Smooth muscle cell (in vitro differentiated cells): ENCODE measurements around the gene NAT8L. TPM values are rescaled to one million over a fixed set of nuclear protein-coding genes. Genes with fewer than 3 reads are reported as not detected.

ENCODE experiments used
- DNase-seq: peaks from one replicate; lab custom pipeline; 2025; ENCODE audit not compliant: unreplicated experiment; lab: John Stamatoyannopoulos, UW
- H2AFZ ChIP-seq: fragments of 200-600 bp; sonication (generic); 2 replicates; pipeline ENCODE4 v1.6.0; 2016; ENCODE audit warnings: antibody characterized with exemption, low read depth, mild to moderate bottlenecking
- H3F3A ChIP-seq: fragments of 200-600 bp; sonication (generic); 2 replicates; pipeline ENCODE4 v1.6.0; 2017; ENCODE audit warnings: antibody characterized with exemption, low read depth
- H3K27ac ChIP-seq: fragments of 200-600 bp; sonication (generic); 2 replicates; pipeline ENCODE4 v1.5.1; 2016; ENCODE audit warnings: low read depth, mild to moderate bottlenecking
- H3K27me3 ChIP-seq: fragments of 200-600 bp; sonication (generic); 2 replicates; pipeline ENCODE4 v1.6.1; 2016; ENCODE audit warnings: low read depth, mild to moderate bottlenecking
- H3K36me3 ChIP-seq: fragments of 200-600 bp; sonication (generic); 2 replicates; pipeline ENCODE4 v1.5.1; 2016; ENCODE audit warnings: low read depth
- H3K4me1 ChIP-seq: fragments of 200-600 bp; sonication (generic); 2 replicates; pipeline ENCODE4 v1.5.1; 2016; ENCODE audit warnings: low read depth
- H3K4me2 ChIP-seq: fragments of 200-600 bp; sonication (generic); 2 replicates; pipeline ENCODE4 v1.6.0; 2016; ENCODE audit warnings: mild to moderate bottlenecking
- H3K4me3 ChIP-seq: fragments of 200-600 bp; sonication (generic); 2 replicates; pipeline ENCODE4 v1.5.1; 2016; ENCODE audit warnings: mild to moderate bottlenecking
- H3K79me2 ChIP-seq: fragments of 200-600 bp; sonication (generic); 2 replicates; pipeline ENCODE4 v1.6.0; 2016; ENCODE audit warnings: low read depth, mild to moderate bottlenecking
- H3K9ac ChIP-seq: fragments of 200-600 bp; sonication (generic); 2 replicates; pipeline ENCODE4 v1.6.0; 2016; ENCODE audit warnings: low read depth
- H3K9me3 ChIP-seq: fragments of 200-600 bp; sonication (generic); replicated peaks from 2 replicates; pipeline ENCODE4 v1.5.1; 2016; ENCODE audit warnings: low read depth
- H4K20me1 ChIP-seq: fragments of 200-600 bp; sonication (generic); 2 replicates; pipeline ENCODE4 v1.6.0; 2016; ENCODE audit warnings: low read depth
- WGBS: methylation state at CpG from one replicate; pipeline ENCODE4 v1.1.7; 2016; ENCODE audit warnings: low lambda C conversion rate; 5-methylcytosine and 5-hydroxymethylcytosine counted together
- polyA plus RNA-seq: library from polyadenylated mRNA; unstranded; fragments of >200 nt; fragmentation: Nextera tagmentation; extraction: Ambion mirVana; gene quantifications from 2 replicates; pipeline ENCODE4 v1.2.1, GENCODE V29; 2016
- total RNA-seq: library from RNA; depleted of rRNA; stranded (reverse); fragments of >200 nt; gene quantifications from 2 replicates; pipeline ENCODE4 v1.2.3, GENCODE V29; 2014
- TF ChIP-seq, protein P1 (sequence below): fragments of 200-600 bp; sonication (generic); IDR thresholded peaks from 2 replicates; pipeline ENCODE4 v1.5.1; 2017; ENCODE audit warnings: borderline replicate concordance, mild to moderate bottlenecking, antibody characterized with exemption; ENCODE audit not compliant: insufficient read depth, poor library complexity, severe bottlenecking

Gene NAT8L
- total and polyA plus RNA-seq, 2 experiments from 2014 or later = not detected

DNA sequence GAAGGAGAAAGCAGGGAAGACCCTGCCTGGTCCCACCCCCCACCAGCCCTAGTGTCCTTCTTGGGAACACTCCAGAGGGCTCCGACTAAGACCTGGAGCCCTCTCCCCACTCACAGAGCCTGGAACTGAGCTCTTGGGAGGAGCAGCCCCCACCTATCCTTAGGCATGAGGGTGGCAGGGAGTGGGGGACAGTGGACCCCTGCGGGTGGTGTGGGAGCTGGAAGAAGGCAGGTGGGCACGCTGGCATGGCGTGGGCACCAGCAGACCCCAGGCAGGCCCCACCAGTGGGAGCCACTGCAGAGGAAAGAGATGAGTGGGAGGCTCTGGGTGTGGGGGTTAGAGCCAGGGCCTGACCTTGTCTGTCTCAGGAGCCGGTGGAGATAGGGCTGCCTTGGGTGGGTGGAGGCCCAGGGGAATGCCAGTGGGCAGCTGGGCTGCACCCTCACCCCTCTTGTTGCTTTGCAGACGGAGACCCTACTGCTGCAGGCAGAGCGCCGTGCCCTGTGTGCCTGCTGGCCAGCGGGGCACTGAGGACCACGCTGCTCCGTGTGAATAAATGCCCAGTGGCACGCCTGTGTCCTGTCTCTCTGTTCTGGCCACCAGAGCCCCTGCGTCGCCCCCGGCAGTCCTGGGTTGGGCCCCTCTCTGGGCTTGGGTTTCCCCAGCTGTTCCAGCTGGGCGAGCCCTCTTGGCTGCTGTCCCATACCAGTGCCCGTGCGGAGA lies 15.6 kb upstream of the NAT8L start:
- no peaks in the 10 kb centered on the region for H3K9me3 ChIP-seq
- peaks cover 6% of the 10 kb centered on the region for H3K4me1 ChIP-seq
- no peak overlapping the region for H3K27ac ChIP-seq
- no peak overlapping the region for H2AFZ ChIP-seq
- no peaks in the 10 kb centered on the region for H3F3A ChIP-seq
- TF ChIP-seq, protein P1, sequence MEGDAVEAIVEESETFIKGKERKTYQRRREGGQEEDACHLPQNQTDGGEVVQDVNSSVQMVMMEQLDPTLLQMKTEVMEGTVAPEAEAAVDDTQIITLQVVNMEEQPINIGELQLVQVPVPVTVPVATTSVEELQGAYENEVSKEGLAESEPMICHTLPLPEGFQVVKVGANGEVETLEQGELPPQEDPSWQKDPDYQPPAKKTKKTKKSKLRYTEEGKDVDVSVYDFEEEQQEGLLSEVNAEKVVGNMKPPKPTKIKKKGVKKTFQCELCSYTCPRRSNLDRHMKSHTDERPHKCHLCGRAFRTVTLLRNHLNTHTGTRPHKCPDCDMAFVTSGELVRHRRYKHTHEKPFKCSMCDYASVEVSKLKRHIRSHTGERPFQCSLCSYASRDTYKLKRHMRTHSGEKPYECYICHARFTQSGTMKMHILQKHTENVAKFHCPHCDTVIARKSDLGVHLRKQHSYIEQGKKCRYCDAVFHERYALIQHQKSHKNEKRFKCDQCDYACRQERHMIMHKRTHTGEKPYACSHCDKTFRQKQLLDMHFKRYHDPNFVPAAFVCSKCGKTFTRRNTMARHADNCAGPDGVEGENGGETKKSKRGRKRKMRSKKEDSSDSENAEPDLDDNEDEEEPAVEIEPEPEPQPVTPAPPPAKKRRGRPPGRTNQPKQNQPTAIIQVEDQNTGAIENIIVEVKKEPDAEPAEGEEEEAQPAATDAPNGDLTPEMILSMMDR = no peak
- H3K4me2 ChIP-seq = no peak overlapping the region
- H3K36me3 ChIP-seq = no peaks in the 10 kb centered on the region
- H3K27me3 ChIP-seq = peaks cover 29% of the 10 kb centered on the region
- DNase-seq = no peak
- no peak overlapping the region for H3K4me3 ChIP-seq
- peaks cover 9% of the 10 kb centered on the region for H4K20me1 ChIP-seq
- WGBS = 95% methylated on average over 18 of the region's 18 CpGs
- no peak overlapping the region for H3K9ac ChIP-seq
- H3K79me2 ChIP-seq = no peaks in the 10 kb centered on the region

DNA sequence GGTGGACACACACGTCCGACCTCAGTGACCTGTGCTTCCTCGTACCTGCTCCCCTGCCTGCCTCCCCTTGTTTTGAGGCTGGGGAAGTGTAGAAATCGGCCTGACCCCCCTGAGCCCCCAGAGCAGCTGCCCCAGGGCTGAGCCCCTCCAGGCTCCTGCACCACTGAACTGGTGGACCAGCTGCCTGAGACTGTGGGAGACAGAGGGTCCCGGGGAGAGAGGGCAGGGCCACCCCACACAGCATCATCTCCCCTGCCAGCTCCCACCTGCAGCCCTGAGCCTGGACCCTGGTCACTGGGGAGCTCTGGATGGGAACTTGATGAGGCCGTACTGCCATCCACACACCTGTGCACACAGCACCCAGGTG lies 15.0 kb upstream of the NAT8L start:
- Histone ChIP-seq H3K27me3 (peaks cover 24% of the 10 kb centered on the region), H3K9ac (no peak overlapping the region), H4K20me1 (peaks cover 9% of the 10 kb centered on the region), H3K4me3 (no peak overlapping the region), H3F3A (no peaks in the 10 kb centered on the region), H3K4me1 (peaks cover 6% of the 10 kb centered on the region), H3K36me3 (no peaks in the 10 kb centered on the region), H3K27ac (no peak overlapping the region), H3K4me2 (no peak overlapping the region), H3K79me2 (no peaks in the 10 kb centered on the region), H2AFZ (no peak overlapping the region), H3K9me3 (no peaks in the 10 kb centered on the region)
- no peak for DNase-seq
- WGBS = 99% methylated on average over 5 of the region's 6 CpGs
- TF ChIP-seq, protein P1 = no peak

DNA sequence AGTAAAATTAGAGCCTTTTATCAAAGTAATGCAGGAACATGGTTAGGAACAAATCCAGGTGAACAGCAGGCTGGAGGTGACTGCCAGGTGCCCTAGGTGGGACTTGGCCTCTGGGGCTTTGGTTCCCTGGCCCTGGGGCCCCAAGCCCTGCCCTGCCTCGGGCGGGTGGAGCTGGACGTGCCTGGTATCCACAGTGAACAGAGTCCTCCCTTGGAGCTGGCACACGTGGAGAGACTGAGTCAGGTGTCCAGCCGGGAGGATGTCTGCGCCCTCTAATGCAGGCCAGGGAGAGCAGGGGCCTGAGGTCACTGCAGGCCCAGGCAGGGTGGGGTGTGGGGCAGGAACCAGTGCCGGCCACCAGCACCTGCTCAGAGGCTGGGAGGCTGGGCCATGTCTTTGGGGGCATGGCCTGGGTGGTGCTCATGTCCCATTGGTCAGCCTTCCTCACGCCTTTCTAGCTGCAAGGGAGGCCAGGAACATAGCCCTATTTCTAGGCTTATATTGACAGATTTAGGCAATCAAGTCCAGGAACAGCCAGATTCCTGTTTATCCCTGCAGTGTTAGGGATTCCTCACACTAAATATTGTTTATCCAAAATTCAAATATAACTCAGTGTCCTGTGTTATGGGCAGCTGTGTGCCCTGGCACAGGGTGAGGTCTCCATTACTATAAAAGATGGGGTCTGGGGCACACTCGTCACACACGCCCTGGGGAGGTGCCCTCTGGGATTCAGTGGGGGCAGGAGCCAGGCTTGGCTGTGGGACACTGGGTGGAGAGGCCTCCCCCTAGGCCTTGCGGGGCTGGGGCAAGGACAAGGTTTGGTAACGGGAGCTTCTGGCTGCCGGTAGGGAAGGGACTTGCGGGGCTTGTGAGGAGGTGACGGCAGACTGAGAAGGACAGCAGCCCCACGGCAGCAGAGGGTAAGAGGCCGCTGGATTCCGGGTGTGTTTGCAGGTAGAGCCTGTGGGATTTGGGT lies 14.3 kb upstream of the NAT8L start:
- Histone ChIP-seq H3K27ac (no peak overlapping the region), H3F3A (no peaks in the 10 kb centered on the region), H4K20me1 (peaks cover 9% of the 10 kb centered on the region), H3K4me2 (no peak overlapping the region), H3K4me3 (no peak overlapping the region), H3K79me2 (no peaks in the 10 kb centered on the region), H3K9ac (no peak overlapping the region), H3K4me1 (peaks cover 6% of the 10 kb centered on the region), H2AFZ (no peak overlapping the region), H3K36me3 (no peaks in the 10 kb centered on the region), H3K9me3 (no peaks in the 10 kb centered on the region), H3K27me3 (peaks cover 18% of the 10 kb centered on the region)
- no peak for DNase-seq
- TF ChIP-seq, protein P1 = no peak
- 94% methylated on average over 18 of the region's 18 CpGs for WGBS
